GM10248 (cell line): Measurements from ENCODE around the gene GBF1.

ENCODE experiments used
- CTCF ChIA-PET: fragments of 300-600 bp; sonication (Branson Sonifier 250); formaldehyde crosslinking; extraction: SDS; loops from one replicate; lab custom pipeline; 2021; ENCODE audit warnings: antibody characterized with exemption; lab: Yijun Ruan, JAX
- POLR2A ChIA-PET: fragments of 350-650 bp; sonication (Branson Sonifier 250); formaldehyde crosslinking; extraction: SDS; loops from one replicate; lab custom pipeline; 2020; ENCODE audit warnings: antibody characterized with exemption; lab: Yijun Ruan, JAX
- DNase-seq: peaks from one replicate; pipeline ENCODE4 v3.0.0; 2012; ENCODE audit errors: extremely low spot score
- TF ChIP-seq, protein P1 (sequence below): IDR thresholded peaks from 2 replicates; pipeline ENCODE4 v1.5.1; 2012; ENCODE audit warnings: mild to moderate bottlenecking, low read depth; ENCODE audit errors: extremely low read depth, missing control alignments, control extremely low read depth

The GBF1 gene

GRCh38 chr10:102418622-102419268 is 173.4 kb downstream of the GBF1 start, which contains the start of gene PSD:
PSD (minus strand) TSS chr10:102418785; CDS start chr10:102417038, 1,747 bp downstream.
- TF ChIP-seq, protein P1, sequence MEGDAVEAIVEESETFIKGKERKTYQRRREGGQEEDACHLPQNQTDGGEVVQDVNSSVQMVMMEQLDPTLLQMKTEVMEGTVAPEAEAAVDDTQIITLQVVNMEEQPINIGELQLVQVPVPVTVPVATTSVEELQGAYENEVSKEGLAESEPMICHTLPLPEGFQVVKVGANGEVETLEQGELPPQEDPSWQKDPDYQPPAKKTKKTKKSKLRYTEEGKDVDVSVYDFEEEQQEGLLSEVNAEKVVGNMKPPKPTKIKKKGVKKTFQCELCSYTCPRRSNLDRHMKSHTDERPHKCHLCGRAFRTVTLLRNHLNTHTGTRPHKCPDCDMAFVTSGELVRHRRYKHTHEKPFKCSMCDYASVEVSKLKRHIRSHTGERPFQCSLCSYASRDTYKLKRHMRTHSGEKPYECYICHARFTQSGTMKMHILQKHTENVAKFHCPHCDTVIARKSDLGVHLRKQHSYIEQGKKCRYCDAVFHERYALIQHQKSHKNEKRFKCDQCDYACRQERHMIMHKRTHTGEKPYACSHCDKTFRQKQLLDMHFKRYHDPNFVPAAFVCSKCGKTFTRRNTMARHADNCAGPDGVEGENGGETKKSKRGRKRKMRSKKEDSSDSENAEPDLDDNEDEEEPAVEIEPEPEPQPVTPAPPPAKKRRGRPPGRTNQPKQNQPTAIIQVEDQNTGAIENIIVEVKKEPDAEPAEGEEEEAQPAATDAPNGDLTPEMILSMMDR = no peak
- DNase-seq = no peak
- POLR2A ChIA-PET = no interaction called here
- CTCF ChIA-PET = interaction anchor here (1.0 to 2.1 kb wide), 3 partner anchors 15 to 32 kb away, joined by 3 to 6 read pairs (median 3); partner anchors contain the start of gene C10orf95

- DNase-seq = peak; percentile 80
- POLR2A ChIA-PET = interaction anchor here (0.6 kb wide), 1 partner anchor 167 kb away, joined by 6 read pairs; no protein-coding TSS in a partner anchor
- CTCF ChIA-PET = interaction anchor here (1.5 to 10.0 kb wide), 8 partner anchors 8 to 188 kb away, joined by 4 to 140 read pairs (median 50); partner anchors contain the start of genes C10orf95, CUEDC2, NFKB2 and SUFU
- TF ChIP-seq, protein P1 = no peak
Observed at GRCh38 chr10:102419269-102420180, 174.2 kb downstream of the GBF1 start.

DNA sequence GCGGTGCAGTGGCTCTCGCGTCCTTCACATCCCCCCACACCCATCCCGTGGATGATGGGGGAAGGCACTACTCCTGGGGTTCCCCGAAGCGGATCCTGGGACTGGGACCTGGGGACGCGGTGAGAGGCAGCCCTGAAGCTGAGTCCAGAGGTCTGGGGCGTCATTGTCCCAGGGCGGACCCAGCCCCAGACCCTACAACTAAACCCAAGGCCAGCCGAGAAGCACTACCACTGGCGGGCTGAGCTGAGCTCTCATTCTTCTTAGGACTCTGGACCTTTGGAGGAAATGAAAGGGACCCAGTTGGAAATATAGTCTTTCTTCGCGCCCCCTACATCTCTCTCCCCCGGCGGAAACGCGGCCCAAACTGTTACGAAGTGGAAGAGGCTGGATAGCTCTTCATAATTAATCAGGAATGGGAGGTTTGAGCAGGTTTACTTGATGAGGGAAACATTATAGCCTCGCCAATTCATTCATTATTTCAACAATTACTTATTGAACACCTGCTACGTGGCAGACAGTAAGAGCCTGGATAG is 174.9 kb downstream of the GBF1 start:
- no peak for DNase-seq
- CTCF ChIA-PET = interaction anchor here (1.2 to 10.0 kb wide), 11 partner anchors 9 to 189 kb away, joined by 3 to 140 read pairs (median 24); partner anchors contain the start of genes C10orf95, CUEDC2, NFKB2 and SUFU
- TF ChIP-seq, protein P1 = no peak
- POLR2A ChIA-PET = no interaction called here

DNA sequence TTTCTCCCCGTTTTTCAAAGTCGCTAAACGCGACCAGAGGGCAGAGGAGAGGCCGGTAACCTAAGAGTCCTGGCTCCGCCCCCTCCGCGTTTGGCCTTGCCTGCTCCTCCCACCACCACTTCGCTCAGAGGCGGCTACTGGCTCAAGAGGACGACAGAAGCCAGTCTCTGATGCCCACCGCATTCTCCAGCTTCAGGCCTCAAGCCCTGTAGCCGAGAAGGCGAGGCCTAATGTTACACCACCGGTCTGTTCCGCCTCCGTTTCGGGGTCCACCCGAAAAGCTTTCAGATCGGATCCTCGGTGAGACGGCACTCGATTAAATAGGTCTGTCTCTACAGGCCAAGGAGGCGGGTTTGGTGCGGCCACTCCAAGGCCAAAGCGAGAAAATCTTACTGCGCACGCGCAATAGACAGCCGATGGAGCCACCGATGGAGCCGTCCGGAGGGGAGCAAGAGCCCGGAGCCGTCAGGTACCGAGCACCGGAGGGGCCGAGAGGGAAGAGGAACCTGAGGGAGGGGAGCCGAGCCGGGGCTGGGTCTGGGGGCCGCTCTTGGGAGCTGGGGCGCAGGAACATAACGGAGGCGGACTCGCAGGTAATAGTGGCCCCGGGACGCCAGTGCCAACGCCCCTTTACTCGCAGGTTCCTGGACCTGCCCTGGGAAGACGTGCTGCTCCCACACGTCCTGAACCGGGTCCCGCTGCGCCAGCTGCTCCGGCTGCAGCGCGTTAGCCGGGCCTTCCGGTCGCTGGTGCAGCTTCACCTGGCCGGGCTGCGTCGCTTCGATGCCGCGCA is 175.6 kb downstream of the GBF1 start, which contains the start of gene FBXL15:
FBXL15 (plus strand) TSS at position 123 of the 793 bp plus-strand sequence; CDS start at position 417, 294 bp downstream.
- POLR2A ChIA-PET = interaction anchor here (1.0 to 1.3 kb wide), 2 partner anchors 12 to 26 kb away, joined by 4 read pairs; partner anchors contain the start of genes CUEDC2 and NFKB2
- TF ChIP-seq, protein P1 = no peak
- CTCF ChIA-PET = interaction anchor here (1.2 to 10.0 kb wide), 17 partner anchors 9 to 251 kb away, joined by 3 to 140 read pairs (median 8); partner anchors contain the start of genes C10orf95, CUEDC2, ELOVL3 and NFKB2
- DNase-seq = peak; percentile 96

DNA sequence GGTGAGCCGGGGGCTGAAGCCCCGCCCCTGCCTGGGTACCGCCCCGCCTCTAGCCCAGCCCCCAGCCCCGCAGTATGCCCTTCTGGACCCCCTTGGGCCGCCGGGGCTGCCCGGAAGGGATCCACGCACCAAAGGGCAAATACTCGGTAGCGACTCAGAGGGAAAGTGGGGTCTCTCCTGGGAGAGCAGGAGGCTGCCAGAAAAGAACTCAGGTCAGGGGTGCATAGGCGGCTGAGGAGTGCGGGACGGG is 176.1 kb downstream of the GBF1 start:
- TF ChIP-seq, protein P1 = no peak
- CTCF ChIA-PET = interaction anchor here (1.1 to 10.0 kb wide), 23 partner anchors 10 to 264 kb away, joined by 3 to 140 read pairs (median 8); partner anchors contain the start of genes ACTR1A, C10orf95, CUEDC2 and ELOVL3
- POLR2A ChIA-PET = interaction anchor here (1.0 to 1.3 kb wide), 2 partner anchors 11 to 26 kb away, joined by 4 read pairs; partner anchors contain the start of genes CUEDC2 and NFKB2
- no peak for DNase-seq
